ENCODE measurements around the gene MRPL21. TPM values are rescaled to one million over a fixed set of nuclear protein-coding genes. Genes with fewer than 3 reads are reported as not detected.

MRPL21 gene
- total RNA-seq, 1 donor from 2014 or later = 68.5 TPM

DNA sequence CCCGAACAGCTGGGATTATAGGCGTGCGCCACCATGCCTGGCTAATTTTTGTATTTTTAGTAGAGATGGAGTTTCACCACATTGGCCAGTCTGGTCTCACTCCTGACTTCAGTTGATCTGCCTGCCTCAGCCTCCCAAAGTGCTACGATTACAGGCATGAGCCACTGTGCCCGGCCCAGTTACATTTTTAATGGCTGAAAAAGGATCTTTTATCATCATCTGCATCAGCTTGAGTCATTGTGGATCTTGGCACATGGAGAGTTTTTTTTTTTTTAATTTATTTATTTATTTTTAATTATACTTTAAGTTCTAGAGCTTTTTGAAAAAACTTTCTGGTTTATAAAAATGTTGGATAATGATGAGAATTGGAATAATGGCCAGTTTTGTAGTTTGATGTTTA is 8.6 kb upstream of the MRPL21 start:
- intact Hi-C loops (cut with DNase I) = no loop called here
- DNase-seq (ENCODE audit: extremely low spot score in 2 of 2) = no peak
- Histone ChIP-seq H3K27me3 (no peaks in the 10 kb centered on the region), H3K9me3 (no peaks in the 10 kb centered on the region), H3K4me1 (no peaks in the 10 kb centered on the region), H3K36me3 (peaks cover 0 to 84% of the 10 kb centered on the region in 2 donors), H3K4me3 (no peak overlapping the region), H3K27ac (no peak overlapping the region)
- TF ChIP-seq, protein P1, sequence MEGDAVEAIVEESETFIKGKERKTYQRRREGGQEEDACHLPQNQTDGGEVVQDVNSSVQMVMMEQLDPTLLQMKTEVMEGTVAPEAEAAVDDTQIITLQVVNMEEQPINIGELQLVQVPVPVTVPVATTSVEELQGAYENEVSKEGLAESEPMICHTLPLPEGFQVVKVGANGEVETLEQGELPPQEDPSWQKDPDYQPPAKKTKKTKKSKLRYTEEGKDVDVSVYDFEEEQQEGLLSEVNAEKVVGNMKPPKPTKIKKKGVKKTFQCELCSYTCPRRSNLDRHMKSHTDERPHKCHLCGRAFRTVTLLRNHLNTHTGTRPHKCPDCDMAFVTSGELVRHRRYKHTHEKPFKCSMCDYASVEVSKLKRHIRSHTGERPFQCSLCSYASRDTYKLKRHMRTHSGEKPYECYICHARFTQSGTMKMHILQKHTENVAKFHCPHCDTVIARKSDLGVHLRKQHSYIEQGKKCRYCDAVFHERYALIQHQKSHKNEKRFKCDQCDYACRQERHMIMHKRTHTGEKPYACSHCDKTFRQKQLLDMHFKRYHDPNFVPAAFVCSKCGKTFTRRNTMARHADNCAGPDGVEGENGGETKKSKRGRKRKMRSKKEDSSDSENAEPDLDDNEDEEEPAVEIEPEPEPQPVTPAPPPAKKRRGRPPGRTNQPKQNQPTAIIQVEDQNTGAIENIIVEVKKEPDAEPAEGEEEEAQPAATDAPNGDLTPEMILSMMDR (IDR thresholded peaks at IDR 0.05) = no peak
- TF ChIP-seq POLR2AphosphoS5 (IDR thresholded peaks at IDR 0.05; ENCODE audit: insufficient read depth in 1 of 2, low read depth in 1 of 2) (no peak), POLR2A (IDR thresholded peaks at IDR 0.05) (no peak)

DNA sequence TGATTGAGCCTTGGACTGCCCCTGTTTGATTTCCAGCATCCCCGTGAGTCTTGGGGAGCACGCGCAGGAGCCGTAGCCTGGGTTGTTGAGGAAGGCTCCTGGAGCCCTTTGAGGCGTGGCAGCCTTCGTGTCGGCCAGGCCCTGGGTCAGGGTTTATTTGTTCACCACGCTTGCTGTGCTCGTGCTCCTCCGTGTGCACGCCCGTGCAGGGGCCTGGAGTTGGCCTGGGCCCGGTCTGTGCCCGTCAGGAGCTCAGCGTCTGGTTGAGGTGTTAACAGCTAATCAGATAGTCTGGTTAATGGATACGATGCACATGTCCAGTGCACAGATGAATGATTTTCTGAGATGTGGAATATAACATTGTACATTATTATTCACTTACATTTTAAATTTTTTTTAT is 8.1 kb upstream of the MRPL21 start:
- no peaks in the 10 kb centered on the region for H3K9me3 ChIP-seq
- H3K4me1 ChIP-seq = no peaks in the 10 kb centered on the region
- H3K27me3 ChIP-seq = no peaks in the 10 kb centered on the region
- H3K36me3 ChIP-seq = peaks cover 0 to 84% of the 10 kb centered on the region in 2 donors
- no peak for DNase-seq (ENCODE audit: extremely low spot score in 2 of 2)
- intact Hi-C loops (cut with DNase I) = no loop called here
- TF ChIP-seq POLR2A (IDR thresholded peaks at IDR 0.05) (no peak), POLR2AphosphoS5 (IDR thresholded peaks at IDR 0.05; ENCODE audit: insufficient read depth in 1 of 2, low read depth in 1 of 2) (no peak)
- TF ChIP-seq, protein P1 (IDR thresholded peaks at IDR 0.05) = no peak
- H3K4me3 ChIP-seq = no peak overlapping the region
- H3K27ac ChIP-seq = no peak overlapping the region

DNA sequence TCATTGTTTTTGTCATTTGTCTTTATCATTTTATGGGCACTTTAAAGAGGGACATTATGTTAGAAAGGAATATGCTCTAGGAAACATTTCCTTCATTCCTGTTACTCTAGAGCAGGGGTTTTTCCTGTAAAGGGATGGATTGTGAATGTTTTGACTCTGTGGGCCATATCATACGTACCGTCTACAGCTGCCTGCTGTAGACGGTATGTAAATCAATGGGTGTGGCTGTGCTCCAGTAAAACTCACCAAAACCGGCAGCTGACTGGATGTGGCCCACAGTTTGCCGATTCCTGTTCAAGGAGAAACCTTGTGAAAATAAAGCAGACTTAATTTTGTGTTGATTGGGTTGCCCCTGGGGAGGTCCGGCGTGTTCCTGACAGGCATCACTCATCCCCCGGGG is 7.3 kb upstream of the MRPL21 start:
- Histone ChIP-seq H3K27me3 (no peaks in the 10 kb centered on the region), H3K36me3 (peaks cover 0 to 82% of the 10 kb centered on the region in 2 donors), H3K9me3 (no peaks in the 10 kb centered on the region), H3K4me3 (no peak overlapping the region), H3K27ac (no peak overlapping the region), H3K4me1 (peaks cover 3% of the 10 kb centered on the region)
- TF ChIP-seq POLR2AphosphoS5 (IDR thresholded peaks at IDR 0.05; ENCODE audit: insufficient read depth in 1 of 2, low read depth in 1 of 2) = no peak
- TF ChIP-seq, protein P1 (IDR thresholded peaks at IDR 0.05) = no peak
- TF ChIP-seq POLR2A (IDR thresholded peaks at IDR 0.05) = no peak
- DNase-seq (ENCODE audit: extremely low spot score in 2 of 2) = no peak
- intact Hi-C loops (cut with DNase I) = no loop called here

DNA sequence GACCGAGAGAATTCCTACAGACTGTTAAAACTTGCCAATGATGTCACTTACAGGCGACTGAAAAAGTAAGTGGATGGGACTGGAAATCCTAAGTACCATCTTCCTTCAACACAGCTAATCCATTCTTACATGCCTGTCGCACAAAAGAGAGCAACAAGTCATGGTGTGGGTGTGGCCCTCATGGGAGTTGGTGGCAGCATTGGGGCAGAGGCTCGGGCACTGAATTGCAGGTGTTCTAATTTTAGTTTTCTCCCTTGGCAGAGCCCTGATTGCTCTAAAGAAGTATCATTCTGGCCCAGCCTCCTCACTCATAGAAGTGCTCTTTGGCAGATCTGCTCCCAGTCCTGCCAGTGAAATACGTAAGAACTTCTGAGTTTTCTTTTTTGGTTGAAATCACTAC is 4.6 kb upstream of the MRPL21 start:
- TF ChIP-seq POLR2AphosphoS5 (IDR thresholded peaks at IDR 0.05; ENCODE audit: insufficient read depth in 1 of 2, low read depth in 1 of 2) = no peak
- TF ChIP-seq POLR2A (IDR thresholded peaks at IDR 0.05) = no peak
- TF ChIP-seq, protein P1 (IDR thresholded peaks at IDR 0.05) = no peak
- H3K4me1 ChIP-seq = peaks cover 18% of the 10 kb centered on the region
- no peaks in the 10 kb centered on the region for H3K27me3 ChIP-seq
- no peak overlapping the region for H3K27ac ChIP-seq
- H3K9me3 ChIP-seq = no peaks in the 10 kb centered on the region
- H3K4me3 ChIP-seq = no peak overlapping the region
- H3K36me3 ChIP-seq = peaks cover 0 to 58% of the 10 kb centered on the region in 2 donors
- intact Hi-C loops (cut with DNase I) = no loop called here
- no peak for DNase-seq (ENCODE audit: extremely low spot score in 2 of 2)

DNA sequence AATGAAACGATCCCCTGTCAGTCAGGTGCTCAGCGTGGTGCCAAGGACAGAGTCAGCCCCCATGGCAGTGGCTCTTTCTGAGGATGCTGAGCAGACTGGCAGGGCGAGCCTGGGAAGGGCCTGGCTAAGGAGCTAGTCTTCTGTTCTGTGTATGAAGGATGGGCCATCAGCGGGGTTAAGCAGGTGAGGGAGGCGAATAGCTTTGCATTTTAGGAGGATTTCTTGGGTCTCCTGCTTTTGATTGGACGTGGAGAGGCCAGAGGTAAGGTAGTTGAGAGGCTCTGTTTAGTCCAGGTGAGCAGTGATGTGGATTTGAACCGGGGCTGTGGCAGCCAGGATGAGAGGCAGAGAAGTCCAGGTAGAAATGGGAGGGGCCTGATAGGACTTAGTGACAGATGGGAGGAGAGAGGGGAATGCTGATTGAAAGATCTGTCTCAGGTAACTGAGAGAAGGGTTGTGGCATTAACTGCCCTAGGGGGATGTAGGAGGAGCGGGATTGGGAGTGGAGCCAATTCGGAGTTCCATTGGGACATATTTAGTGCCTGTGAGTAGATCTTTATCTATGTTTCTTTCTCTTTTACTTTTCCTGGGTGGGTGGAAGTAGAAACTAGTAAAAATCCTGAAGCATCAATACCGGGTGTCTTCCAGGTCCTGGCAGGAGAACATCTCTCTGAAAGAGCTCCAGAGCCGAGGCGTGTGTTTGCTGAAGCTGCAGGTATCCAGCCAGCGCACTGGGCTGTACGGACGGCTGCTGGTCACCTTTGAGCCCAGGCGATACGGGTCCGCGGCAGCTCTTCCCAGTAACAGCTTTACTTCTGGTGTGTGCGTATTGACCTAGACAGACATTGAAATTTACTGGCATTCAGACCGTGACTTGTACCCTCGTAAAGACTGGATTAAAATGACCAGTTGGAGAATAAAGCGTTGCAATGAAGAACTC is 2.1 kb upstream of the MRPL21 start:
- TF ChIP-seq POLR2A (IDR thresholded peaks at IDR 0.05) (no peak), POLR2AphosphoS5 (IDR thresholded peaks at IDR 0.05; ENCODE audit: insufficient read depth in 1 of 2, low read depth in 1 of 2) (no peak)
- TF ChIP-seq, protein P1 (IDR thresholded peaks at IDR 0.05) = no peak
- no peak overlapping the region for H3K27ac ChIP-seq
- no peaks in the 10 kb centered on the region for H3K27me3 ChIP-seq
- DNase-seq (ENCODE audit: extremely low spot score in 2 of 2) = no peak
- H3K4me1 ChIP-seq = peaks cover 38% of the 10 kb centered on the region
- intact Hi-C loops (cut with DNase I) = no loop called here
- H3K4me3 ChIP-seq = no peak overlapping the region
- H3K36me3 ChIP-seq = peaks cover 0 to 34% of the 10 kb centered on the region in 2 donors
- H3K9me3 ChIP-seq = no peaks in the 10 kb centered on the region

Measured in vagina (tissue), 2 donors.